Neural progenitor cell (in vitro differentiated cells): ENCODE data around the gene KANK3. TPM values are rescaled to one million over a fixed set of nuclear protein-coding genes. Genes with fewer than 3 reads are reported as not detected.
"Not testable (repeated sequence)": the region's sequence is repeated elsewhere in the genome, so short reads cannot be mapped to it uniquely, and the experiment has no call there.

Source experiments
- DNase-seq: peaks from one replicate; pipeline ENCODE4 v3.0.0-alpha.2; 2016; ENCODE audit warnings: low spot score
- H2AFZ ChIP-seq: fragments of 200-600 bp; sonication (generic); replicated peaks from 2 replicates; pipeline ENCODE4 v1.6.1; 2016; ENCODE audit warnings: antibody characterized with exemption
- H3F3A ChIP-seq: fragments of 200-600 bp; sonication (generic); 2 replicates; pipeline ENCODE4 v1.6.1; 2016; ENCODE audit warnings: antibody characterized with exemption, low read depth
- H3K27ac ChIP-seq: fragments of 200-600 bp; sonication (generic); 2 replicates; pipeline ENCODE4 v1.5.1; 2016; ENCODE audit warnings: mild to moderate bottlenecking
- H3K27me3 ChIP-seq: fragments of 200-600 bp; sonication (generic); 2 replicates; pipeline ENCODE4 v1.6.1; 2016; ENCODE audit warnings: mild to moderate bottlenecking, moderate library complexity
- H3K36me3 ChIP-seq: fragments of 200-600 bp; sonication (generic); 2 replicates; pipeline ENCODE4 v1.5.1; 2016
- H3K4me1 ChIP-seq: fragments of 200-600 bp; sonication (generic); 2 replicates; pipeline ENCODE4 v1.6.1; 2016; ENCODE audit warnings: mixed run types
- H3K4me2 ChIP-seq: fragments of 200-600 bp; sonication (generic); 2 replicates; pipeline ENCODE4 v1.6.1; 2016
- H3K4me3 ChIP-seq: fragments of 200-600 bp; sonication (generic); 2 replicates; pipeline ENCODE4 v1.5.1; 2016
- H3K79me2 ChIP-seq: fragments of 200-600 bp; sonication (generic); 2 replicates; pipeline ENCODE4 v1.6.1; 2016; ENCODE audit warnings: low read depth
- H3K9ac ChIP-seq: fragments of 200-600 bp; sonication (generic); 2 replicates; pipeline ENCODE4 v1.6.1; 2016
- H3K9me3 ChIP-seq: fragments of 200-600 bp; sonication (generic); 2 replicates; pipeline ENCODE4 v1.5.1; 2016; ENCODE audit warnings: low read depth
- H4K20me1 ChIP-seq: fragments of 200-600 bp; sonication (generic); 2 replicates; pipeline ENCODE4 v1.6.1; 2016; ENCODE audit warnings: low read depth
- H3K27ac Mint-ChIP-seq: 3 replicates; pipeline ENCODE4 v1.8.0; 2021; ENCODE audit warnings: mixed read lengths
- H3K27me3 Mint-ChIP-seq: 2 replicates; pipeline ENCODE4 v1.8.0; 2022; ENCODE audit warnings: low read depth, mild to moderate bottlenecking, inconsistent platforms, moderate library complexity, mixed read lengths; ENCODE audit not compliant: insufficient read depth
- H3K36me3 Mint-ChIP-seq: 3 replicates; pipeline ENCODE4 v1.8.0; 2021; ENCODE audit warnings: mixed read lengths
- H3K4me1 Mint-ChIP-seq: 3 replicates; pipeline ENCODE4 v1.8.0; 2021; ENCODE audit warnings: mixed read lengths
- H3K4me3 Mint-ChIP-seq: 3 replicates; pipeline ENCODE4 v1.8.0; 2021; ENCODE audit warnings: mild to moderate bottlenecking, moderate library complexity, mixed read lengths
- H3K9me3 Mint-ChIP-seq: 3 replicates; pipeline ENCODE4 v1.8.0; 2020; ENCODE audit warnings: mixed read lengths
- EZH2 ChIP-seq: fragments of 200-600 bp; sonication (generic); IDR thresholded peaks from 2 replicates; pipeline ENCODE4 v1.6.1; 2017; ENCODE audit warnings: antibody characterized with exemption, mild to moderate bottlenecking, moderate library complexity
- EZH2phosphoT487 ChIP-seq: fragments of 200-600 bp; sonication (generic); IDR thresholded peaks from 2 replicates; pipeline ENCODE4 v1.6.1; 2017; ENCODE audit warnings: antibody characterized with exemption
- total RNA-seq: library from RNA; depleted of rRNA; stranded (reverse); fragments of >200 nt; gene quantifications from 2 replicates; pipeline ENCODE4 v1.2.3, GENCODE V29; 2015; ENCODE audit warnings: low replicate concordance
- TF ChIP-seq, protein P1 (sequence below): fragments of 200-600 bp; sonication (generic); IDR thresholded peaks from 2 replicates; pipeline ENCODE4 v1.5.1; 2017; ENCODE audit warnings: antibody characterized with exemption, mild to moderate bottlenecking

KANK3 gene
- total RNA-seq, 1 donor from 2014 or later = not detected

DNA sequence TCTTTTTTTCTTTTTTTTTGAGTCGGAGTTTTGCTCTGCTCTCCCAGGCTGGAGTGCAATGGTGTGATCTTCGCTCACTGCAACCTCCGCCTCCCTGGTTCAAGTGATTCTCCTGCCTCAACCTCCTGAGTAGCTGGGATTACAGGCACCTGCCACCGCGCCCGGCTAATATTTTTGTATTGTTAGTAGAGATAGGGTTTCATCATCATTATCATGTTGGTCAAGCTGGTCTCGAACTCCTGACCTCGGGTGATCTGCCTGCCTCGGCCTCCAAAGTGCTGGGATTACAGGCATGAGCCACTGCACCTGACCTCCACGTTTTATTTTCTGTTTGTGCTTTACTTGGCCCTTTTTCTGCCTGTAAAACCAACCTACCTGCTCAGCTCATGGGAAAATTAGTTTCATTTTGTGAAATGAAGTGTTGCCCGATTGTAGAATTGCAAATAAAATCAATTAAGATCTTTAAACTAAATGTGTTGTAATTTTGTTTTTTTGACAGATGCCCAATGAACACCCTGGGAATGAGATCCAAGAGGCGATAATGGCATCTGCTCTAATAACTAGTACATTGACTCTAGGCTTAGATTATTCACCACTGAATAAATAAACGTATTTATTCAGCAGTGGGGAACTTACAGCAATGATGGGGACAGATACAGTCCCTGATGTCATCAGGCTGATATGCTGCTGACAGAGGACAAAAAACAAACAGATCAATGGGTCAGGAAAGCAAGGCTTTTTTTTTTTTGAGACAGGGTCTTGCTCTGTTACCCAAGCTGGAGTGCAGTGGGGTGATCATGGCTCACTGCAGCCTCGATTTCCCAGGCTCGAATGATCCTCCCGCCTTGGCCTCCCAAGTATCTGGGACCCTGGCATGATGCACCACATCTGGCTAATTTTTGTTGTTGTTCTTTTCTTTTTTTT lies 44.9 kb upstream of the KANK3 start:
- H3F3A ChIP-seq = peaks cover 21% of the 10 kb centered on the region
- Mint-ChIP-seq H3K27ac (no peak overlapping the region), H3K4me3 (peak overlapping the region; percentile 59), H3K4me1 (peaks cover 10% of the 10 kb centered on the region), H3K9me3 (no peaks in the 10 kb centered on the region), H3K36me3 (peaks cover 10% of the 10 kb centered on the region), H3K27me3 (peaks cover 8% of the 10 kb centered on the region)
- H3K4me2 ChIP-seq = no peak overlapping the region
- no peak overlapping the region for H3K27ac ChIP-seq
- DNase-seq = no peak
- no peaks in the 10 kb centered on the region for H3K4me1 ChIP-seq
- H3K36me3 ChIP-seq = no peaks in the 10 kb centered on the region
- no peak overlapping the region for H2AFZ ChIP-seq
- H3K4me3 ChIP-seq = no peak overlapping the region
- H4K20me1 ChIP-seq = peaks cover 16% of the 10 kb centered on the region
- no peak overlapping the region for H3K9ac ChIP-seq
- H3K79me2 ChIP-seq = peaks cover 32% of the 10 kb centered on the region
- TF ChIP-seq, protein P1, sequence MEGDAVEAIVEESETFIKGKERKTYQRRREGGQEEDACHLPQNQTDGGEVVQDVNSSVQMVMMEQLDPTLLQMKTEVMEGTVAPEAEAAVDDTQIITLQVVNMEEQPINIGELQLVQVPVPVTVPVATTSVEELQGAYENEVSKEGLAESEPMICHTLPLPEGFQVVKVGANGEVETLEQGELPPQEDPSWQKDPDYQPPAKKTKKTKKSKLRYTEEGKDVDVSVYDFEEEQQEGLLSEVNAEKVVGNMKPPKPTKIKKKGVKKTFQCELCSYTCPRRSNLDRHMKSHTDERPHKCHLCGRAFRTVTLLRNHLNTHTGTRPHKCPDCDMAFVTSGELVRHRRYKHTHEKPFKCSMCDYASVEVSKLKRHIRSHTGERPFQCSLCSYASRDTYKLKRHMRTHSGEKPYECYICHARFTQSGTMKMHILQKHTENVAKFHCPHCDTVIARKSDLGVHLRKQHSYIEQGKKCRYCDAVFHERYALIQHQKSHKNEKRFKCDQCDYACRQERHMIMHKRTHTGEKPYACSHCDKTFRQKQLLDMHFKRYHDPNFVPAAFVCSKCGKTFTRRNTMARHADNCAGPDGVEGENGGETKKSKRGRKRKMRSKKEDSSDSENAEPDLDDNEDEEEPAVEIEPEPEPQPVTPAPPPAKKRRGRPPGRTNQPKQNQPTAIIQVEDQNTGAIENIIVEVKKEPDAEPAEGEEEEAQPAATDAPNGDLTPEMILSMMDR = no peak
- TF ChIP-seq EZH2phosphoT487 = no peak
- TF ChIP-seq EZH2 = no peak
- no peaks in the 10 kb centered on the region for H3K9me3 ChIP-seq
- no peaks in the 10 kb centered on the region for H3K27me3 ChIP-seq

DNA sequence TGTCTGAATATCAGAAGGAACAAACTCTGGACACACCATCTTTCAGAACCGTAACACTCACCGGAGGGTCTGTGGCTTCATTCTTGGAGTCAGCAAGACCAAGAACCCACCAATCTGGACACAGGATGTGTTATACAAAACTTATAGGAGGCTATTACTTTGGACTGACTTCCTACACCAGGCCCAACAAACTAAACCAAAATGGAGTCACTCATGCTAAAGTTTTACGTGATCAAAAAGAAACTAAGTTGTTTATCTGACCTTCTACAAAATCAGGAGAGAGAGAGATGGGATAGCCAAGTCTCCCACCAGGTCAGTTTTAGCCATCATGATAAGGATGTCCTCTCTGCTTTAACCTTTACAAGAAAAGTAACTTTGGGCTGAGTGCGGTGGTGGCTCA lies 43.9 kb upstream of the KANK3 start:
- no peak for DNase-seq
- Histone ChIP-seq H3K4me3 (no peak overlapping the region), H2AFZ (no peak overlapping the region)

DNA sequence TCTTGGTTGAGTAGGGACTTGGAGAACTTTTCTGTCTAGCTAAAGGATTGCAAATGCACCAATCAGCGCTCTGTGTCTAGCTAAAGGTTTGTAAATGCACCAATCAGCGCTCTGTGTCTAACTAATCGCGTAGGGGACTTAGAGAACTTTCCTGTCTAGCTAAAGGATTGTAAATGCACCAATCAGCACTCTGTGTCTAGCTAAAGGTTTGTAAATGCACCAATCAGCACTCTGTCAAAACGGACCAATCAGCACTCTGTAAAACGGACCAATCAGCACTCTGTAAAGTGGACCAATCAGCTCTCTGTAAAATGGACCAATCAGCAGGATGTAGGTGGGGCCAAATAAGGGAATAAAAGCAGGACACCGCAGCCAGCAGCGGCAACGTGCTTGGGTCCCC lies 43.4 kb upstream of the KANK3 start:
- Histone ChIP-seq H3F3A (peaks cover 21% of the 10 kb centered on the region), H3K79me2 (peaks cover 17% of the 10 kb centered on the region)
- not testable (repeated sequence) for H3K4me1 Mint-ChIP-seq, H4K20me1 ChIP-seq, H3K9me3 Mint-ChIP-seq, H3K4me1 ChIP-seq, H3K27me3 ChIP-seq, H3K36me3 Mint-ChIP-seq, H3K27ac ChIP-seq, H3K4me3 Mint-ChIP-seq, H3K27me3 Mint-ChIP-seq, H3K9me3 ChIP-seq, H3K9ac ChIP-seq, H3K4me2 ChIP-seq, H3K4me3 ChIP-seq, DNase-seq, H2AFZ ChIP-seq, H3K36me3 ChIP-seq, H3K27ac Mint-ChIP-seq

More for the DNA sequence above, 43.9 kb upstream of the KANK3 start:
- Histone ChIP-seq H3K4me2 (no peak overlapping the region), H4K20me1 (peaks cover 11% of the 10 kb centered on the region), H3K9ac (no peak overlapping the region), H3K79me2 (peaks cover 23% of the 10 kb centered on the region), H3K27me3 (no peaks in the 10 kb centered on the region), H3F3A (peaks cover 21% of the 10 kb centered on the region), H3K9me3 (no peaks in the 10 kb centered on the region), H3K27ac (no peak overlapping the region), H3K4me1 (no peaks in the 10 kb centered on the region), H3K36me3 (no peaks in the 10 kb centered on the region)
- Mint-ChIP-seq H3K9me3 (no peaks in the 10 kb centered on the region), H3K27ac (no peak overlapping the region), H3K36me3 (peaks cover 10% of the 10 kb centered on the region), H3K27me3 (peaks cover 8% of the 10 kb centered on the region), H3K4me3 (no peak overlapping the region), H3K4me1 (peaks cover 9% of the 10 kb centered on the region)
- TF ChIP-seq EZH2 = no peak
- TF ChIP-seq, protein P1 = no peak
- no peak for TF ChIP-seq EZH2phosphoT487

DNA sequence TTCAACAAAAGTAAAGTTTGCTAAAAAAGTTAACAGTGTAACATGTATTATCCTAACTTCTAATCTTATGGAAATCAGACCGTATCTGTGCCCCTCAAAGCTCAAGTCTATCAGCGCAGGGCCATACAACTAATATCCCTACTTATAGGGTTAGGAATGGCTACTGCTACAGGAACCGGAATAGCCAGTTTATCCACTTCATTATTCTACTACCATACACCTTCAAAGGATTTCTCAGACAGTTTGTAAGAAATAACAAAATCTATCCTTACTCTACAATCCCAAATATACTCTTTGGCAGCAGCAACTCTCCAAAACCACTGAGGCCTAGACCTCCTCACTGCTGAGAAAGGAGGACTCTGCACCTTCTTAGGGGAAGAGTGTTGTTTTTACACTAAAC lies 42.5 kb upstream of the KANK3 start:
- not testable (repeated sequence) for H3K9me3 Mint-ChIP-seq, H3K4me1 ChIP-seq, H3K27me3 Mint-ChIP-seq, H4K20me1 ChIP-seq, H3K4me3 Mint-ChIP-seq, H3K27ac ChIP-seq, H3K9ac ChIP-seq, H3K4me3 ChIP-seq, H3K36me3 Mint-ChIP-seq, H3K9me3 ChIP-seq, DNase-seq, H3K27ac Mint-ChIP-seq, H3K27me3 ChIP-seq, H2AFZ ChIP-seq, H3K4me1 Mint-ChIP-seq, H3K36me3 ChIP-seq, H3K4me2 ChIP-seq
- H3F3A ChIP-seq = peaks cover 17% of the 10 kb centered on the region
- H3K79me2 ChIP-seq = peaks cover 10% of the 10 kb centered on the region

DNA sequence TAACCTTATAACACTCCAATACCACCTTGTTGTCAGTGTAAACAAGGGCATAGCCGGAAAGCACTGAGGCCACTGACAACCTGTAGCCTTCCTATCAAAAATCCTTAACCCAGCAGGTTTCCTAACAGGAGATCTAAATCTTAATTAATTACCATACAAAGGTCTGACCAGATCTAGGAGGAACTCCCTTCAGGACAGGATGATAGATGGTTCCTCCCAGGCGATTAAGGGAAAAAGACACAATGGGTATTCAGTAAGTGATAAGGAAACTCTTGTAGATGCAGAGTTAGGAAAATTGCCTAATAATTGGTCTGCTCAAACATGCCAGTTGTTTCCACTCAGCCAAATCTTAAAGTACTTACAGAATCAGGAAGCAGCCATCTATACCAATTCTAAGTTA lies 42.0 kb upstream of the KANK3 start:
- not testable (repeated sequence) for H4K20me1 ChIP-seq, H3K4me3 ChIP-seq, H3K9me3 Mint-ChIP-seq, H3K36me3 ChIP-seq, H3K4me2 ChIP-seq, H3K27ac Mint-ChIP-seq, H3K27ac ChIP-seq, H3K9ac ChIP-seq, H3K9me3 ChIP-seq, H3K4me1 ChIP-seq, H3K27me3 ChIP-seq, H3K4me1 Mint-ChIP-seq, H3K4me3 Mint-ChIP-seq, H3K36me3 Mint-ChIP-seq, H3K27me3 Mint-ChIP-seq, DNase-seq, H2AFZ ChIP-seq
- Histone ChIP-seq H3F3A (peaks cover 17% of the 10 kb centered on the region), H3K79me2 (peaks cover 10% of the 10 kb centered on the region)

DNA sequence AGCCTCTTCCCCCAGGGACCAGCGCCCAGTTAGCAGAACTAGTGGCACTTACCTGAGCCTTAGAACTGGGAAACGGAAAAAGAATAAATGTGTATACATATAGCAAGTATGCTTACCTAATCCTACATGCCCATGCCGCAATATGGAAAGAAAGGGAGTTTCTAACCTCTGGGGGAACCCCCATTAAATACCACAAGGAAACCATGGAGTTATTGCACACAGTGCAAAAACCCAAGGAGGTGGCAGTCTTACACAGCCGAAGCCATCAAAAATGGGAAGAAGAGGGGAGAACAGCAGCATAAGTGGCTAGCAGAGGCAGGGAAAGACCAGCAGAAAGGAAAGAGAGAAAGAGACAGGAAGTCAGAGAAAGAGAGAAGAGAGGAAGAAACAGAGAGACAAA lies 41.5 kb upstream of the KANK3 start:
- not testable (repeated sequence) for DNase-seq, H3K36me3 ChIP-seq, H3K27ac ChIP-seq, H3K9me3 Mint-ChIP-seq, H3K27ac Mint-ChIP-seq, H3K9me3 ChIP-seq, H3K4me3 Mint-ChIP-seq, H3K4me1 Mint-ChIP-seq, H2AFZ ChIP-seq, H3K27me3 Mint-ChIP-seq, H3K4me3 ChIP-seq, H4K20me1 ChIP-seq, H3K9ac ChIP-seq, H3K4me2 ChIP-seq, H3K4me1 ChIP-seq, H3K27me3 ChIP-seq
- peaks cover 10% of the 10 kb centered on the region for H3K79me2 ChIP-seq
- H3F3A ChIP-seq = peaks cover 15% of the 10 kb centered on the region
- H3K36me3 Mint-ChIP-seq = peaks cover 10% of the 10 kb centered on the region
